NCI-H1105 treated with DMSO at 0.1 percent for 48 hours (cell line): ENCODE measurements around the gene GRIN3A.
"Not testable (repeated sequence)": the region's sequence is repeated elsewhere in the genome, so short reads cannot be mapped to it uniquely, and the experiment has no call there.

Experiments used
- DNase-seq: peaks from one replicate; lab custom pipeline; 2025; lab: John Stamatoyannopoulos, UW

The GRIN3A gene

DNA sequence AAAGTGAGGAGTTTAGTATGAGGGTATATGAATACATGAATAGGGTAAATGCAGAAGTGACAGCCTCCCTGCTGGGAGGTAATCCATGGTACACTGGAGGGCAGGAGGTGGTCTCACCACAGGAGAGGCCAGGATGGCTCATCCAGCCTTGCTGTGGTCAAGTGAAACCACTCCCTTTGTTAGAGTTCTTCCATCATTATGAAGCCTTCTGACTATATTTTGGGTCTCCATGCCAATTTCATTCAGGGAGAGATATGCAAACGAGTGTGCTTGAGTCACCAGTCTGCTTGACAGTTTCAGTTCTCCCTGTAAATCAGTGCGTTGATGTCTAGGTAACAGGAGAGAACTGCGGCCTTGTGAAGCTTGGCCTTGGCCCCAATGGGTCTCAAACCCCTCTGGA lies 160.1 kb downstream of the GRIN3A start:
- no peak for DNase-seq

DNA sequence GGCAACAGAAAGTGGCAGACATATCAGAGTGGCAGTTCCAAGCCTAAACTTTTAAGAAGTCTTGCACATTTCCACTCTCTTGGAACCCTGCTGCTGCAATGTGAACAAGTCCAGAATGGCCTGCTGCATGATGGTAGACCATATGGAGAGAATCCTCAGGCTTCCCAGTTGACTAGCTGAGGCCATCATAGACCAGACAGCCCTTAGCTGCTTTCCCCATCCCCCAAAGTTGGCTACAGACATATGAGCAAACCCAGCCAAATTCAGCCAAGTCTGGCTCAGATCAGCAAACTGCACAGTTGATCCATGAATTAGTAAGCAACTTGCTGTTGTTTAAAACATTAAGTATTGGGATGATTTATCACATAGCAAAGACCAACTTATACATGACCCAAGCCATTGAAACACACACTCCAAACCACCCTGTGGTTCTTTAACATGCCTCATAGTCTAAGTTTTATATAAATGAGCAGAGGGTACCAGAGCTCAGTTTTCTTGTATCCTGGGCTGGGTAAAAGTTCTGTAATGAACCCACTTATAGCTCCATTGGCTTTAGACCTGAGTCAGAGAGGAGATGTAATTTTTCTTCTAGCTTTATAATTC lies 163.6 kb downstream of the GRIN3A start:
- no peak for DNase-seq

DNA sequence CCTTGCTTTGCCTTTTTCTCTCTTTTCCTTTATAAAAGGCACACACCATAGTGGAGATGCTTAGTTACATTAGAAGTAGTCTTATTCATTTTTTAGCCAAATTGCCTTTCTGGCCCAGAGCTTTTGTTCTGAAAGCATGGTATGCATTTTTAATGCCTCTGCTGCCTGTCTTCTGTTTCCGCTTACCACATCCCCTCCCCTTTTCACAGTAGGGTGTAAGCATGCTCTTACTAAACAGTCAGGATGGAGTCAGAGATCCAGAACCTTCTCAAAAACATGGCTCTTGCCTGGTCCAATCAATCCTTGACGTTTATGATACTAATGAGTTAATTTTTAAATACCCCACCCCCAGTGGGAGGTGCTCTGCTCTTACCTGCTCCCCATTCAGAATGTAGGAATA lies 166.1 kb downstream of the GRIN3A start:
- DNase-seq, result no peak

DNA sequence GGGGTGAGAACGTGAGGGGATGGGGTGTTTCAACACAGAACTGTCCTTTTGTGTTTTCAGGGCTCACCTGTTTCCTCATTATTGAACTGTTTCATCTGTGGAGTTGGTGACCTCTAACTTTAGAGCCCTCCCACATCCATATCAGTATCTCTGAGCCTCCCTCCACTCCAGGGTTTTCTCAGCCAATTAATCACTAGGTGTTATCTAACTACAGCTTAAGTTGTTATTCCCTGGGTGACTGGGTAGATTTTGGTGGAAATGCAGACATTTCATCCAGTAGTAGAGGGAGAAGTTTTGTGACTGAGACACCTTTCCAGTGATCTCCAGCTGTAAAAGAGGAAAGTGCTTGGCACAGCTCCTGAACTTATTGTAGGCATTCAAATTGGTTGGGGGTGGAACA lies 167.3 kb downstream of the GRIN3A start:
- DNase-seq, result no peak

DNA sequence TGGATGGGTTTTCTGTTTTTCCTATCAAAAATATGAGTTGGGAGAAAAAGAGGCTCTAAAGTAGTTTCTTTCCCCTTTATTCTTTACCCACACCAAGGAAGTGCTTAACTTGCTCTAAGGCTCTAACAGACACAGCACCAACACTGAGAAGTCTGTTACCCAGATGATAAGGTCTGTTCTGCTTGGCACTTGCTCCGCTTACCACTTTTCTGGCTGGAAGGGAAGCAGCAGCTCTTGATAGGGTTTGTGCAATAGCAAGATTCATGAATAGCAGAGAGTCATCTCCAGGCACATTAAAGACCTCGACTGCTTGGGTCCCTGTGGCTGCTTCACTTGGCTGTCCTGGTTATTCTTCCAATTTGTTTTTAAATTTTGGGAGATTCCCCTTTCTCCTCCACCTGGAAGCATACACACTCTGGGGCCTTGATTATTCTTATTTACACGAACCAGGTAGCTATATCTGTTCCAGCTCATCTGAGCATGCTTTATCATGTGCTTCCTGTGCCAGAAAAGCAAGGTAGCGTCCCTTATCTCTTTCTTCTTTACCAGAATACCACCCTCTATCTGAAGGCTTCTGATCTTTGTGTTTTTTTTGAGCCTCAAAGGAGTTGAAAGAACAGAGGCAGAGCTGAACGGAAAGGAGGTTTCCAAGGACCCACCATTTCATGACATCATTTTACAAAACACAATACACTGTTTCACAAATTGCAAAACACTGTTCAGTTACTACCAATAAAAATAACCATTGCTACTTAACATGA lies 168.5 kb downstream of the GRIN3A start:
- DNase-seq, result no peak

DNA sequence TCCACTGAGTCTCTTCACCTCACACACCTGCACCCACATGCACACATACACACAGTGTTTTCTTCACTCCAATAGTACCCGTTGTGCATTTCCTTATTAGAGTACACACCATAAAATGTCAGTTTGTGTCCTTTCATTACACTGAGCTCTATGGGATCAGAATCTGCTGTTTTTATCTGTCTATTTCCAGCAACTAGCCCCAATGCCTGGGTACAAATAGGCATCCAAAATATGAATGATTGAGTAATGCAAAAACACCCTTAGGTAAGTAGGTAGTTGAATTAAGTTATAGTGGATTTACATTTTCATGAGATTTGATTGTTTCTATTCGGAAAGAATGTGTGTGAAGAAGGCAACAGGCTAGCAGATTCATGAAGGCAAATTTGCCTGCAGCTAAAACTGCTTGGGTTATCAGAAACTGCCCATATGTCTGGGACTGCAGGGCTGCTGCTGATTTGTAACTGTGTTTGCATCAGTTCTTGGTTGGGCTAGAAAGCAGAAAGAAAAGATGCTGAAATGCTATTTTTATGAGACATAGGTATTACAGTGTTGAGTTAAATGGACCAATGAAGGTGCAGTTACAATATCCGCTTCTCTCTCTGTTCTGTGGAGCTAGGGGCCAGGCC lies 170.6 kb downstream of the GRIN3A start:
- DNase-seq, result no peak

DNA sequence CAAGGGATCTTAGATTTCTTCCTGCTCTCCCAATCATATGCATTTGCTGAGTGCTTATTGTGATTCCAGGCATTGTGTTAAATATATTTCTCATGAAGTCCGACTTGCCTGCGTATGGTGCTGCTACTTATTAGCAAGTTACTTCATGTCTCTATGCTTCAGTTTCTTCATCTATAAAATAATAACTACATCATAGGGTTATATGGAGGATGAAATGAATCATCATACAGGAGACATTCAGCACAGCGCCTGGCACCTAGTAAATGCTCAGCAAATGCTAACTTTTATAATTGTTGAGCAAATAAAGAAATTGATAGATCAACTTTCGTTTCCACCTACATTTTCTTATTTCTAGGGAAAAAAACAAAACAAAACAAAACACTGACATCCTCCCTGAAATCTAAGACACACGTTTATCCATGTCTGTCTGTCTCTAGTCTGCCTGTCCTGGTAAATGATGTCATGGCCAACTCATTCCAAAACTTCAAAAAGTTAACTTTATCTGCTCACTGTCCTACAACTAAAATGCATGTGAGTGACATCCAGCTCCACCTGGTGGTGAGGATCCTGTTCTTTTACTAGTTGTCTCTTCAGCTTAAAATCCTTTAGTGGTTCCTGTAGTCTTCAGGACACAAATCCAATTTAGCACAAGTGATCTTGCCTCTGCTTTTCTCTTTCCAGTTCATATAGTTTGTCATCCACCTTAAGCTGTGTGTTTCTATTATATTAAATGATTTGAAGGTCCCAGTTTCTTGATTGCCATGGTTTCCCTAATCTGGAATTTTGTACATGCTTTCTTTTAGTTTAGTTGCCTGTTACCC lies 171.3 kb downstream of the GRIN3A start:
- DNase-seq, result no peak

DNA sequence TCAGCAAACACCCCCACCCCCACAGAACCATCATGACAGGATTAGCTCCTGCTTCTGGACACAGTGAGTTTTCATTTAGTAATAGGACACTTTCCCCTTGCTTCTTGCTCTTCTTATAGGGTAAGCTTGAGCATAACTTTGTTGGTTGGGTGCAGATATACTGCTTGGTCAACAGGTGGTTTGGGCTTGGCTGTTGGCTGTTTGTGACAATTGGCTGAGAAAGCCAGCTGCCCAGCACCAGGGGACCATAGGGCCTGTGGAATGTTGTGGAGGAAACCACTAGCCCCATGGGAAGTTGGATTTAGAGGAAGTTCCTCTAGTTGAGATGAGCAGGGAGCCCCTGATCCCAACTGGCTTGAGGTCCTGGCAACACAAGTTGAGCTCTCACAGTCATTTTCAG lies 174.2 kb downstream of the GRIN3A start:
- no peak for DNase-seq

DNA sequence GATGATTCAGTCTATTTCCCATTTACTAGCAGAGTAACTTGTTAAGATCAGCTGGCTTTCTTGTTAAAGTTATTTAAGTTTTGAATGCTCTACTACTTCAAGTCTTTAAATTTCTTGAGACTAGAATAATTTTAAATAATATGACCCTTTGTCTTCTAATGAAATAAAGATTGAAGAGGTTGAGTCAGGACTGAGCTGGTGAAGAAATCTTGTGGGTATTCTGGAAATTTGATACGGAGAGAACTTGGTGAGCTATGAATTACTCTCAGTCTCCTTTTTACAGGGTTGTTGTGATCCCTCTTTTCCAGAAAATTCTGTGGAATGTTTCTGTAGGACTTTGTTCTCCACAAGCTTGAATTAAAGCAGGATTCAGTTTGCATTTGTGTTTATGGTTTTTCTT lies 175.5 kb downstream of the GRIN3A start:
- DNase-seq, result no peak

DNA sequence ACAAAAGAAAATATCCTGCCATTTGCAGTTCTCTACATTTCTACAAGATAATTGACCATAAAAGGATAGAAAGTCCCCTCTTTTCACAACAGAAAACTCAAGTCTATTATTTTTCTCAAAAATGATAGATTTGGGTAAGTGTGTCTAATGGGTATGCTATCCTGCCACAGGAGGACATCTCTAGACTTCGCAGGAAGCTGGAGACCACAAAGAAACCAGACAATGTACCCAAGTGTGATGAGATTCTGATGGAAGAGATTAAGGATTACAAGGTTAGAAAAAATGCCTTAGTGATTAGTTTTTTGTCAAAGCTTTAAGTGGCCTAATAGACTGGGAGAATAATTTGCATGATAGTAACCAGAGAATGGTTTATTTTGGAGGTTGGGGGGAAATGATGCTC lies 176.7 kb downstream of the GRIN3A start:
- DNase-seq, result no peak

DNA sequence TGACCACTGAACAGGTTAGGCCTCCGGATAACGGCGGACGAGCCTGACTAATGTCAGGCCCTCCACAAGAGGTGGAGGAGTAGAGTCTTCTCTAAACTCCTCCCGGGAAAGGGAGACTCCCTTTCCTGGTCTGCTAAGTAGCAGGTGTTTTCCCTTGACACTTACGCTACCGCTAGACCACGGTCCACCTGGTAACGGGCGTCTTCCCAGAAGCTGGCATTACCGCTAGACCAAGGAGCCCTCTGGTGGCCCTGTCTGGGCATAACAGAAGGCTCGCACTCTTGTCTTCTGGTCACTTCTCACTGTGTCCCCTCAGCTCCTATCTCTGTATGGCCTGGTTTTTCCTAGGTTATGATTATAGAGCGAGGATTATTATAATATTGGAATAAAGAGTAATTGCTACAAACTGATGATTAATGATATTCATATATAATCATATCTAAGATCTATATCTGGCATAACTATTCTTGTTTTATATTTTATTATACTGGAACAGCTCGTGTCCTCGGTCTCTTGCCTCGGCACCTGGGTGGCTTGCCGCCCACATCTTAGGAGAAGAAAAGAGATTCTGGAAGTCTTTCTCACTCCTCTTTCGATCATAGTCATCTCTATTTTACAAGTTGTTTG lies 188.9 kb downstream of the GRIN3A start:
- DNase-seq, result not testable (repeated sequence)

DNA sequence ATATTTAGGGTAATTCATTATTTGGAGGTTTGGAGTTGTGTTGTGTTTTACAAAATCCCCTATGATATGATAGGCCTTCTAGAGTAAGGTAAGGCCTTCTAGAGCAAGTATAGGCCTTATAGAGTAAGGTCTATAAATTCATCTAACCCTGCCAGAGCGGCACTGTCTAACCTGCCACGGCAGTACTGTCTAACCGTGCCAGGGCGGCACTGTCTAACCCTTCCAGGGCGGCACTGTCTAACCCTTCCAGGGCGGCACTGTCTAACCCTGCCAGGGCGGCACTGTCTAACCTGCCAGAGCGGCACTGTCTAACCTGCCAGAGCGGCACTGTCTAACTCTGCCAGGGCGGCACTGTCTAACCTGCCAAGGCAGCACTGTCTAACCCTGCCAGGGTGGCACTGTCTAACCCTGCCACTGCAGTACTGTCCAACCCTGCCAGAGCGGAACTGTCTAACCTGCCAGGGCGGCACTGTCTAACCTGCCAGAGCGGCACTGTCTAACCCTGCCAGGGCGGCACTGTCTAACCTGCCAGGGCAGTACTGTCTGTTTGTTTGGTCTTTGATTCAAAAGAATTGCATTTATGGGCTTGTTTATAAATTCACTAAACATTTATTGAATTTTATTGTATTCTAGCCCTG lies 195.2 kb downstream of the GRIN3A start:
- DNase-seq, result no peak

DNA sequence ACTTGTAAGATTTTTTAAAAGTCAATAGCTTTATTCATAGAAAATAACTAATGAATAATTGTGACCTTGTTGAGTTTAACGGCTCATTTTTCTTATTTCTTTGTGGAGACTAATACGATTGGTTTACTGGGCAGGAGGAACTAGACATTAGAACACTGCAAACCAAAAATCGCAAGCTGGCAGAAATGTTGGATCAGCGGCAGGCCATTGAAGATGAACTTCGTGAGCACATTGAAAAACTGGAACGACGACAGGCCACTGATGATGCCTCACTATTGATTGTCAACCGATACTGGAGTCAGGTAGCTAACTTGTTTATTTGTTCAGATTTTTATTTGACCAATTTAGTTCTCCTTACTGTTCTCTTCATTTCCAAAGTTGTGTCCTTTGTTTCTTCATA lies 198.4 kb downstream of the GRIN3A start:
- DNase-seq, result no peak

DNA sequence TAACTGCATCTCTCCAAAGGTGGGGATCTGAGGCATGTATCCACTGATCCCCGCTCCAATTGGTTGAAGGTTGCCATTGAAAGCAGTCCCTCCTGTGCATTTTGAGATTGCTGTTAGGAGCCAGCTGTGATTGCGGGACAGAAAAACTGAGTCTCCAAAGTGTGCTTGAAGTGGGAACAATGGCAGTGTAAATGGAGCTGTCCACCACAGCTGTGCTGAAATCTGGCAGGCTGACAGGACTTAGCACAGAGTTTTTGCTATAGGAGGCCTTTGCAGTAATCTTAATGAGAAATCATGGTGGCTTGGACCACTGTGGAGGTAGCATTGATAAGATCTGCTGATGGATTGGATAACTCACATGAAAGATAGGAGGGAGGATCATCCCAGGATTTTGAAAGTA lies 201.5 kb downstream of the GRIN3A start:
- DNase-seq, result no peak

DNA sequence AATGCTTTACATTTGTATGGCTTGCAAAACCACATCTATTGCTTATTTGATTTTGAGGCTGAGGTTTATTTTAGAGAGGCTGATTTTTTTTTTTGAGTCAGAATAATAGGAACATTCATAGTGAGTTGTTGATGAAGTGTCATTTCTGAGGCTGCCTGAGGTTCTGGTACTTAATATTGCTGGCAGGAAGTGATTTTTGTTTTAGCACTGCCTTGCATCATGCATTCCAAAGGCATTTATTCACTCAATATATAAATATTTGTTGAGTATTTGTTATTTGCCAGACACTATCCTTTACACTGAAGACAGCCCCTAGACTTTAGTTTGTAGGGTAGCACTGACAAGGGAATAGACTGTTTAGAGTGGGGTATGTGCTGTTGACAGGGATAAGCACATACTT lies 202.1 kb downstream of the GRIN3A start:
- DNase-seq, result no peak

DNA sequence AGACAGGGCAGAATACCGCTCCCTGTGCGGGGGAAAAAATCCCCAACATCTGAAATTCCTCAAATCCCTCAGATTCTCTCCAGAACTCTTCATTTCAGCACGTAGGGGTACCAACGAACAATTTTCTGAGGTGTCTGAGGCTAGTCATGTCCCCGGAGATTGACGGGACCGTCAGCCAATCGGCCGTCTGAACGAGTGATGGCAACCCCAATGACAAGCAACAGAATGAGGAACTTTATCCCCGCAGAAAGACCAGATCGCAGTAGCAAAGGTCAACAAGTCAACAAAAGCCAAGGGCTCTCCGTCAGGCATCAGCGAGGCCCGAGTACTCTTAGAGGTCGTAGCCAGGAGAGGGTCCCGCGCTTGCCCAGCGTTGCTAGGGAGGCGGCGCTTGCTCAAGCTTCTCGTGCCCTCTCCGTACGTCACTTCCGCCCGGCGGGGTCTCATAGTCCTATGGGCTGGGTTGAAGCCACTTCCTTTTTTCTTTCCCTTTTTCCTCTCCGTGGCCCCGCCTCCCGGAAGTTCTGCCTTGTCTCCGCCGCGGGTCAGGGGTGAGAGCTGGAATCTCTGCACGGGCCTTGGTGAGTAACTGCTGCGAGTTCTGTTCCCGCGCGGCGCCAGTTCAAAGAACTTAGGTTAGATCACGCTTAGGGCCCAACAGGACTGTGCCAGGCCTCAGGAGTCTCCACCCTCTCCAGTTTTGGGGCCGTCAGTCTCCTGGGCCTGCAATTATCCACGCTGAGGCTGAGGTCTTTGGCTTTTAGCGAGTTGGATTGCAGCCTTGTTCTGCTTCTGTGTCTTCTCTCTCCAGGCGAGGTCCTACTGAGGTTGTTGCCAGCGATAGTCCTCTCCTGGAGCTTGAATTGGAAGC lies 204.9 kb downstream of the GRIN3A start, which contains the start of gene RNF20:
TSS of gene RNF20 (plus strand) at position 520 of the 871 bp plus-strand sequence. CDS start 1,571 bp downstream, outside the sequence.
- DNase-seq, result peak; percentile 96

DNA sequence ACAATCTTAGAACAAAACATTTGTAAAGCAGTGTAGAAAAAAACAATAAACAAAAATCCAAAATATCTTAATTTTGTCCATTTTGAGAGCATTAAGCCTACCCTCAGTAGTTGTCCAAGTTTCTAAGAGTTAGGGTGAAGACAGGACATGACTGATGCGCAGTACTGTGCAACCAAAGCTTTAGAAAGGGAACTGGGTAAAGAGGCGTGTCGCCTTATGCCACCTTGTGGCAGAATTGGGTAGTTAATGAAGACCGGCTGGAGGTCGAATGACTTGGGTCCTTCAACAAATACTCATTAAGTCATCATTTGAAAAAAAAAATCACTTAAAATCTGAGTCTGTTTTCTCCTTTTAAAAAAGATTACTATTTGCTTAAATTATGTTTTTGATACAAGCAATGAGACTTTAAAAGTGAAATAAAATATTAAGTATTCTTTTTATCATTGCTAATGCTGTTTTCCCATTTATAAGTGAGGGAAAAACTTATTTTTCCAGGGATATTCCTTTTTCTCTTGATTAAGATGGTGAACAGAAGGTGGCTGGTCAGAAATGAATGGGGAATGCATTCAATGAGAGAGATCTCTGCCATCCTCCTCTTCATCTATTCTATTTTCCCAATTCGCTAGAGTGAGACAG lies 208.3 kb downstream of the GRIN3A start:
- peak; percentile 66 for DNase-seq

DNA sequence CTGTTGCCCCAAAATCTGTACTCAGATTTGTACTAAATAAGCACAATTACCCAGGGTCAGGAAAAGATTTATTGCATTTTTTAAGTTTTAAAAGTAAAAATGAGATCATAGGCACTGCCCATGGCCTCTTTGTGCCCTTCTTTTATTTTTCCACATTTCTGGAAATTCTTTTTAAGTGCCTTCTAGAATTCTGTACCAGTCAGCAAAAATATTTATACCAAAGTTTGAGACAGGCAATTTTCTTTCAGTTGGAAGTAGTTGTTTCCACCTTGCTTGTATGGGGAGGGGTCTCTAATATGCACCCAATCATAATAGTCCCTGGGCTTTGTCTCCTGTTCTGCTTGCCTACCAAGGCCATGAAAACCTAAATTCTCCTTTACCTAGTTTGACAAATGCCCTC lies 210.4 kb downstream of the GRIN3A start:
- no peak for DNase-seq

DNA sequence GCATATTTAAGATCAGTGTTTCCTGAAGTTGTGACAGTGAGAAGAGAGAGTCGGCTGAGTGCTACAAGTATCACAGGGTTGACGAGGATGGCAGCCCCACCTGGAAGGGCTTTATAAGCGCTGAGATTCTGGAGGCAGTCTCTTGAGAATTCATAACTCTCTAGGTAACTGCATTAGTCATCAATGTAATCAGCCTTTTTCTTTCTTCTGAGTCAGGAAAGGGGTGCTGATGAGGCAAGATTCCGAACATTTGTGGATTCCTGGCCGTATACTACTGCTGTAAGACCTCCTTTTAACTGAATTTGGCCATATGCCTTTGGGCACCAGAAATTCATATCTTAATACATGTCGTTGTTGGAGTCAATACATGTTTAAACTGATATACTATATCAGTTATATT lies 211.4 kb downstream of the GRIN3A start:
- no peak for DNase-seq

DNA sequence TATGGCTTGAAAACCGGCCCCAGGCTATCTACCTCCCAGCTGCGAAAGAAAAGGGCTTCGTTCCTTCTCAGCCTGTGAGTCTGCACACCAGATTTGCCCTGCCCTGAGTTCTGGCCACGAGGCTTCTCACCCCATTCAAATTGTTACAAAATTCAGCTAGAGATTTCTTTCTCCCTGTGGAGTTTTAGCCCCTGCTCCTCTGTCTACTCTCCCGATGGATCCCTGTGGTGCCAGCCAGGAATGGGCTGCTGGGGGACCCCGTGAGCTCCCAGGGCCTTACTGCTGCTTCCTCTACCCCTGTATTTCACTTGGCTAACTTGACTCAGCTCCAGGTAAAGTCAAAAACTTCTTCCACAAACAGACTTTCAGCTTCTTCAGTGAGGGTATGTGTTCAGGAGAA lies 214.1 kb downstream of the GRIN3A start:
- no peak for DNase-seq
